Measurements from ENCODE around the gene IL20. TPM values are rescaled to one million over a fixed set of nuclear protein-coding genes. Genes with fewer than 3 reads are reported as not detected.

IL20 gene
- total and polyA plus RNA-seq, 2 of the 13 experiments (the other 11 are each of a cell fraction or from before 2014, with no cell fraction given) = 0.05 TPM; not detected in 1

DNA sequence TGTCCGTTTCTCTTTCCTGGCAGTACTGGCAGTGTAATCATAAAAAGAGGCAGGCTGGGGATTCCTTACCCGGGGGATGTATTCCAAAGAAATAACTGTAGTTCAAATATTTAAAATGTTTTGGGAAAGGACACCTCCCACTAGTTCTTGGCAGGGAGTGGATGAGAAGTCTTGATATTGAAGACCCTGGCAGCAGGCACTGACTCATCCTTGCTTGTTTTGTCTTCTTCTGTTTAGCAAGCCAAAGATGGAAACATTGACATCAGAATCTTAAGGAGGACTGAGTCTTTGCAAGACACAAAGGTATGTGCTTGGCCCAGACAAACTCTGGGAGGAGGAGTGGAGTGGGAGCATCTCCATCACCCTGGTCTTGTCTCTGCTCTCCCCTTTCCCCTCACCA lies 639 bp downstream of the IL20 start:
- FAIRE-seq = no peak
- Histone ChIP-seq H3K27ac (ENCODE audit: extremely low read length, insufficient read depth, low read length) (no peak overlapping the region), H2AFZ (ENCODE audit: low read length) (no peak overlapping the region), H3K79me2 (ENCODE audit: insufficient read depth, low read length) (no peaks in the 10 kb centered on the region), H3K4me3 (replicated peaks in 1 of 3; ENCODE audit: insufficient read depth in 1 of 3, low read depth in 2 of 3, low read length in 3 of 3) (no peak overlapping the region), H3K9ac (ENCODE audit: insufficient read depth, low read depth, low read length) (no peak overlapping the region), H3K9me3 (ENCODE audit: low read length) (no peaks in the 10 kb centered on the region), H3K27me3 (ENCODE audit: control insufficient read depth in 1 of 2, insufficient read depth in 2 of 2, low read length in 2 of 2) (peaks cover 0 to 8% of the 10 kb centered on the region in 2 experiments; a peak in 2 of 5 replicates), H4K20me1 (ENCODE audit: insufficient read depth, low read length) (no peaks in the 10 kb centered on the region), H3K36me3 (replicated peaks in 1 of 2; ENCODE audit: control insufficient read depth in 1 of 2, insufficient read depth in 2 of 2, low read length in 2 of 2) (no peaks in the 10 kb centered on the region), H3K4me1 (ENCODE audit: insufficient read depth, low read length) (no peaks in the 10 kb centered on the region), H3K4me2 (ENCODE audit: low read depth, low read length) (no peak overlapping the region)
- ChIA-PET POLR2A (no interaction called here), CTCF (ENCODE audit: low intra/inter-chr PET ratio, low total read pairs) (no interaction called here)
- TF ChIP-seq ZNF33A (CRISPR knock-in tag; IDR thresholded peaks at IDR 0.05; ENCODE audit: borderline replicate concordance) (no peak), ZFX (CRISPR knock-in tag; IDR thresholded peaks at IDR 0.05; ENCODE audit: low read depth) (no peak), CHD2 (IDR thresholded peaks at IDR 0.05; ENCODE audit: low read depth, low read length) (no peak), RARA (CRISPR knock-in tag; IDR thresholded peaks at IDR 0.05) (no peak), ZNF747 (CRISPR knock-in tag; IDR thresholded peaks at IDR 0.05; ENCODE audit: borderline replicate concordance) (no peak), HCFC1 (IDR thresholded peaks at IDR 0.05; ENCODE audit: low read depth, low read length) (no peak), ZC3H13 (CRISPR knock-in tag; IDR thresholded peaks at IDR 0.05) (no peak), KAT8 (CRISPR knock-in tag; IDR thresholded peaks at IDR 0.05) (no peak)
- no peak for DNase-seq (ENCODE audit: low spot score)
- 7% methylated on average over 2 of the region's 2 CpGs for WGBS (ENCODE audit: low lambda C conversion rate)
- in situ Hi-C loops (cut with HindIII; ENCODE audit: extremely low pct_ligation_motif_present, low pct_unique_long_range_greater_than_20kb) = no loop called here
- intact Hi-C loops (cut with micrococcal nuclease; ENCODE audit: unreplicated experiment) = loop anchor here (5.0 kb wide), 1 partner anchor 46 kb away; no protein-coding TSS in a partner anchor
- no TSS peak for BruUV-seq (replicated peaks)
- no peak for ATAC-seq

DNA sequence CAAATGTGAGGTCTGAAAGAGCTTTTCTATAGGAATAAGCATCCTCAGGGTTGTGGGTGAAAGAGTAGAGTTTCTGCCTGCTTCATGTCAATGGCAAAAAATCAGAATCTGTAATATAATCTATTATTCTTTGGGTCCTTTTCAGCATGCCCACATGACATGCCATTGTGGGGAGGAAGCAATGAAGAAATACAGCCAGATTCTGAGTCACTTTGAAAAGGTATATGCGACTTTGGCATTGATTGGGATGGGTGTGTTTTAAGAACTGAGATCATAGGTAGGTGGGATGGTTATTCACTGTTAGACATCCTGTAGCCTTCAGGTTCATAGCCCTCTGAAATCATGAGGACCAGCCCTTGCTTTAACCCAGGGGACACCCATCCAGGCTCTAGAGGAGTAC lies 1.8 kb downstream of the IL20 start:
- 0% methylated on average over 1 of the region's 1 CpG for WGBS (ENCODE audit: low lambda C conversion rate)
- H3K36me3 ChIP-seq (replicated peaks in 1 of 2; ENCODE audit: control insufficient read depth in 1 of 2, insufficient read depth in 2 of 2, low read length in 2 of 2) = no peaks in the 10 kb centered on the region
- DNase-seq (ENCODE audit: low spot score) = no peak
- no peak for FAIRE-seq
- H2AFZ ChIP-seq (ENCODE audit: low read length) = no peak overlapping the region
- no peak overlapping the region for H3K27ac ChIP-seq (ENCODE audit: extremely low read length, insufficient read depth, low read length)
- H3K79me2 ChIP-seq (ENCODE audit: insufficient read depth, low read length) = no peaks in the 10 kb centered on the region
- H3K4me1 ChIP-seq (ENCODE audit: insufficient read depth, low read length) = no peaks in the 10 kb centered on the region
- intact Hi-C loops (cut with micrococcal nuclease; ENCODE audit: unreplicated experiment) (loop anchor here (5.0 kb wide), 1 partner anchor 45 kb away; no protein-coding TSS in a partner anchor), in situ Hi-C loops (cut with HindIII; ENCODE audit: extremely low pct_ligation_motif_present, low pct_unique_long_range_greater_than_20kb) (no loop called here)
- TF ChIP-seq BCL6 (CRISPR knock-in tag; IDR thresholded peaks at IDR 0.05) = no peak
- no peak for TF ChIP-seq NR2F6 (IDR thresholded peaks at IDR 0.05)
- no peak for TF ChIP-seq NR2F6 (CRISPR knock-in tag; IDR thresholded peaks at IDR 0.05)
- no peak for TF ChIP-seq ESRRA (CRISPR knock-in tag; IDR thresholded peaks at IDR 0.05; ENCODE audit: low read depth)
- no peak for TF ChIP-seq SPEN (CRISPR knock-in tag; IDR thresholded peaks at IDR 0.05; ENCODE audit: low read depth)
- TF ChIP-seq AHR (CRISPR knock-in tag; IDR thresholded peaks at IDR 0.05) = no peak
- TF ChIP-seq NAIF1 (CRISPR knock-in tag; IDR thresholded peaks at IDR 0.05; ENCODE audit: borderline replicate concordance) = no peak
- TF ChIP-seq GFI1 (CRISPR knock-in tag; IDR thresholded peaks at IDR 0.05; ENCODE audit: borderline replicate concordance) = no peak
- no peak for TF ChIP-seq RARA (CRISPR knock-in tag; IDR thresholded peaks at IDR 0.05)
- TF ChIP-seq SNRNP70 (IDR thresholded peaks at IDR 0.05; ENCODE audit: low read depth, low read length) = no peak
- no peak for TF ChIP-seq ZNF264 (CRISPR knock-in tag; IDR thresholded peaks at IDR 0.05)
- no peak for TF ChIP-seq ZNF12 (CRISPR knock-in tag; IDR thresholded peaks at IDR 0.05)
- TF ChIP-seq SOX6 (IDR thresholded peaks at IDR 0.05) = no peak
- no peak for TF ChIP-seq SOX6 (CRISPR knock-in tag; IDR thresholded peaks at IDR 0.05)
- no peak for TF ChIP-seq NR1H2 (CRISPR knock-in tag; IDR thresholded peaks at IDR 0.05; ENCODE audit: borderline replicate concordance, low read depth)
- no peak for TF ChIP-seq NFKBIZ (CRISPR knock-in tag; IDR thresholded peaks at IDR 0.05)
- no peak for TF ChIP-seq HNF4A (CRISPR knock-in tag; IDR thresholded peaks at IDR 0.05)
- H3K9ac ChIP-seq (ENCODE audit: insufficient read depth, low read depth, low read length) = no peak overlapping the region
- no peak for ATAC-seq
- no peak overlapping the region for H3K4me3 ChIP-seq (replicated peaks in 1 of 3; ENCODE audit: insufficient read depth in 1 of 3, low read depth in 2 of 3, low read length in 3 of 3)
- H3K9me3 ChIP-seq (ENCODE audit: low read length) = no peaks in the 10 kb centered on the region
- BruUV-seq (replicated peaks) = no TSS peak
- no peak overlapping the region for H3K4me2 ChIP-seq (ENCODE audit: low read depth, low read length)
- H4K20me1 ChIP-seq (ENCODE audit: insufficient read depth, low read length) = no peaks in the 10 kb centered on the region
- ChIA-PET POLR2A (no interaction called here), CTCF (ENCODE audit: low intra/inter-chr PET ratio, low total read pairs) (no interaction called here)
- peaks cover 0 to 5% of the 10 kb centered on the region in 2 experiments; a peak in 1 of 5 replicates for H3K27me3 ChIP-seq (ENCODE audit: control insufficient read depth in 1 of 2, insufficient read depth in 2 of 2, low read length in 2 of 2)
